Measurements from ENCODE around the gene CAPRIN2. TPM values are rescaled to one million over a fixed set of nuclear protein-coding genes. Genes with fewer than 3 reads are reported as not detected.

CAPRIN2 gene
- 30.6 and 38.4 TPM in 2 replicates for total RNA-seq
- polyA plus RNA-seq = 26.0 and 34.3 TPM in 2 replicates

- Histone ChIP-seq H3K4me3 (peak within 1 kb of the TSS; percentile 74), H3K4me1 (ENCODE audit: low read depth) (peaks cover 12% of the 10 kb centered on the region), H3K27ac (peak within 1 kb of the TSS; percentile 84), H3K27me3 (no peaks in the 10 kb centered on the region), H3K36me3 (no peaks in the 10 kb centered on the region), H3K9me3 (ENCODE audit: low read depth) (no peaks in the 10 kb centered on the region)
- peak; percentile 98 to 99 for DNase-seq (ENCODE audit: low read depth in 1 of 2, low spot score in 1 of 2)
- TF ChIP-seq, protein P1, sequence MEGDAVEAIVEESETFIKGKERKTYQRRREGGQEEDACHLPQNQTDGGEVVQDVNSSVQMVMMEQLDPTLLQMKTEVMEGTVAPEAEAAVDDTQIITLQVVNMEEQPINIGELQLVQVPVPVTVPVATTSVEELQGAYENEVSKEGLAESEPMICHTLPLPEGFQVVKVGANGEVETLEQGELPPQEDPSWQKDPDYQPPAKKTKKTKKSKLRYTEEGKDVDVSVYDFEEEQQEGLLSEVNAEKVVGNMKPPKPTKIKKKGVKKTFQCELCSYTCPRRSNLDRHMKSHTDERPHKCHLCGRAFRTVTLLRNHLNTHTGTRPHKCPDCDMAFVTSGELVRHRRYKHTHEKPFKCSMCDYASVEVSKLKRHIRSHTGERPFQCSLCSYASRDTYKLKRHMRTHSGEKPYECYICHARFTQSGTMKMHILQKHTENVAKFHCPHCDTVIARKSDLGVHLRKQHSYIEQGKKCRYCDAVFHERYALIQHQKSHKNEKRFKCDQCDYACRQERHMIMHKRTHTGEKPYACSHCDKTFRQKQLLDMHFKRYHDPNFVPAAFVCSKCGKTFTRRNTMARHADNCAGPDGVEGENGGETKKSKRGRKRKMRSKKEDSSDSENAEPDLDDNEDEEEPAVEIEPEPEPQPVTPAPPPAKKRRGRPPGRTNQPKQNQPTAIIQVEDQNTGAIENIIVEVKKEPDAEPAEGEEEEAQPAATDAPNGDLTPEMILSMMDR (IDR thresholded peaks at IDR 0.05; ENCODE audit: low read depth, low read length) = peak; percentile 29
Measured at GRCh38 chr12:30754750-30755394, at the start of gene CAPRIN2. CAPRIN2 (minus strand) TSS chr12:30754951; CDS start chr12:30753520, 1,431 bp downstream.

DNA sequence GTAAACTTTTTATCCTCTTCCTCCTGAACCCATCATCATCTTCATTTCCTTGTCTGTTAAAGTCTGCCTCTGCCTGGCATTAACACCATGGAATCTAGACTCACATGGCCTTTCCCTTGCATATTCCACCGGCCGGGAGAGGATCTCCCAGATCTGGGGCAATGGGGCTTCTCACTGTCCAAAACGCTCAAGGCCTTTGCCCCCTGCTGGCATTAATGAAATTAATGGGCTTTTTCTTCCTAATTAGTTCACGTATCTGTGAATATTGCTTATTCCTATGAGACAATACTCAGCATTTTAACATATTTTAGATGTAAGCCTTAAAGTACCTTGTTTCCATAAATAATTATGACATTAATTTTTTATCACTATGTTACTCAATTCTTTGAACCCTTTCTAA, 42.9 kb upstream of the CAPRIN2 start:
- H3K4me1 ChIP-seq (ENCODE audit: low read depth) = no peaks in the 10 kb centered on the region
- H3K4me3 ChIP-seq = no peak overlapping the region
- TF ChIP-seq, protein P1 (IDR thresholded peaks at IDR 0.05; ENCODE audit: low read depth, low read length) = peak; percentile 10
- peaks cover 11% of the 10 kb centered on the region for H3K27me3 ChIP-seq
- DNase-seq (ENCODE audit: low read depth in 1 of 2, low spot score in 1 of 2) = no peak
- no peaks in the 10 kb centered on the region for H3K36me3 ChIP-seq
- no peaks in the 10 kb centered on the region for H3K9me3 ChIP-seq (ENCODE audit: low read depth)
- no peak overlapping the region for H3K27ac ChIP-seq

- H3K27ac ChIP-seq = no peak overlapping the region
Measured at GRCh38 chr12:30796891-30797371, 42.2 kb upstream of the CAPRIN2 start.

GRCh38 chr12:30796313-30796780, 41.6 kb upstream of the CAPRIN2 start:
- peaks cover 11% of the 10 kb centered on the region for H3K27me3 ChIP-seq
- no peaks in the 10 kb centered on the region for H3K9me3 ChIP-seq (ENCODE audit: low read depth)
- no peaks in the 10 kb centered on the region for H3K4me1 ChIP-seq (ENCODE audit: low read depth)
- TF ChIP-seq, protein P1 (IDR thresholded peaks at IDR 0.05; ENCODE audit: low read depth, low read length) = no peak
- peak; percentile 73 to 85 for DNase-seq (ENCODE audit: low read depth in 1 of 2, low spot score in 1 of 2)
- peak overlapping the region; percentile 50 for H3K4me3 ChIP-seq
- H3K36me3 ChIP-seq = no peaks in the 10 kb centered on the region
- no peak overlapping the region for H3K27ac ChIP-seq

More at GRCh38 chr12:30796891-30797371, 42.2 kb upstream of the CAPRIN2 start:
- no peaks in the 10 kb centered on the region for H3K36me3 ChIP-seq
- TF ChIP-seq, protein P1 (IDR thresholded peaks at IDR 0.05; ENCODE audit: low read depth, low read length) = no peak
- H3K27me3 ChIP-seq = peaks cover 11% of the 10 kb centered on the region
- H3K4me3 ChIP-seq = peak overlapping the region; percentile 50
- no peaks in the 10 kb centered on the region for H3K4me1 ChIP-seq (ENCODE audit: low read depth)
- H3K9me3 ChIP-seq (ENCODE audit: low read depth) = no peaks in the 10 kb centered on the region
- DNase-seq (ENCODE audit: low read depth in 1 of 2, low spot score in 1 of 2) = peak; percentile 20 to 31

- Histone ChIP-seq H3K27ac (no peak overlapping the region), H3K4me3 (peak overlapping the region; percentile 50), H3K9me3 (ENCODE audit: low read depth) (no peaks in the 10 kb centered on the region), H3K4me1 (ENCODE audit: low read depth) (no peaks in the 10 kb centered on the region), H3K36me3 (no peaks in the 10 kb centered on the region), H3K27me3 (peaks cover 11% of the 10 kb centered on the region)
- TF ChIP-seq, protein P1 (IDR thresholded peaks at IDR 0.05; ENCODE audit: low read depth, low read length) = peak; percentile 6
- DNase-seq (ENCODE audit: low read depth in 1 of 2, low spot score in 1 of 2) = peak; percentile 9 to 86
Measured at GRCh38 chr12:30795410-30796312, 40.9 kb upstream of the CAPRIN2 start.

Measured in cardiac muscle cell (in vitro differentiated cells and primary cell).